ENCODE results near the gene SPATA45. TPM values are rescaled to one million over a fixed set of nuclear protein-coding genes. Genes with fewer than 3 reads are reported as not detected.

Gene SPATA45
- total and polyA plus RNA-seq, 4 donors: 0.28 TPM; not detected in 3

GRCh38 chr1:212822956-212823355, 24.5 kb downstream of the SPATA45 start:
- Histone ChIP-seq H3K4me1 (ENCODE audit: control insufficient read depth in 4 of 4, insufficient read depth in 4 of 4, low read length in 3 of 4) (no peaks in the 10 kb centered on the region), H3K4me3 (ENCODE audit: low read depth in 1 of 3, low read length in 3 of 3) (no peak overlapping the region), H3K27ac (ENCODE audit: low read depth in 1 of 2, low read length in 2 of 2) (no peak overlapping the region), H3K36me3 (ENCODE audit: control insufficient read depth in 4 of 4, insufficient read depth in 3 of 4, low read depth in 1 of 4, low read length in 3 of 4) (no peaks in the 10 kb centered on the region), H3K9ac (ENCODE audit: low read depth in 1 of 2, low read length in 2 of 2) (no peak overlapping the region), H3K9me3 (ENCODE audit: control insufficient read depth in 4 of 4, low read length in 3 of 4) (peaks cover 3 to 10% (median 8%) of the 10 kb centered on the region in 4 donors), H3K27me3 (ENCODE audit: control insufficient read depth in 4 of 4, insufficient read depth in 4 of 4, low read length in 3 of 4) (no peaks in the 10 kb centered on the region)
- TF ChIP-seq HNF4A (conservative IDR thresholded peaks at IDR 0.05) (no peak), HNF4G (IDR thresholded peaks at IDR 0.05) (no peak), CTCF (IDR thresholded peaks at IDR 0.05; ENCODE audit: low read depth, low read length, missing input control) (no peak), ATF3 (IDR thresholded peaks at IDR 0.05) (no peak), SP1 (IDR thresholded peaks at IDR 0.05) (no peak), ZBTB33 (IDR thresholded peaks at IDR 0.05) (no peak), MAX (IDR thresholded peaks at IDR 0.05) (no peak)
- 98% methylated on average over 3 of the region's 3 CpGs for WGBS
- no peak for DNase-seq (ENCODE audit: low spot score)

- TF ChIP-seq HNF4A (conservative IDR thresholded peaks at IDR 0.05): no peak
- TF ChIP-seq ATF3 (IDR thresholded peaks at IDR 0.05): no peak
- TF ChIP-seq GABPA (IDR thresholded peaks at IDR 0.05 in 1 of 2, conservative IDR thresholded peaks at IDR 0.05 in 1 of 2): no peak
- no peak overlapping the region for H3K9ac ChIP-seq (ENCODE audit: low read depth in 1 of 2, low read length in 2 of 2)
- 88% methylated on average over 2 of the region's 2 CpGs for WGBS
- H3K36me3 ChIP-seq (ENCODE audit: control insufficient read depth in 4 of 4, insufficient read depth in 3 of 4, low read depth in 1 of 4, low read length in 3 of 4): no peaks in the 10 kb centered on the region
- no peaks in the 10 kb centered on the region for H3K27me3 ChIP-seq (ENCODE audit: control insufficient read depth in 4 of 4, insufficient read depth in 4 of 4, low read length in 3 of 4)
- H3K9me3 ChIP-seq (ENCODE audit: control insufficient read depth in 4 of 4, low read length in 3 of 4): peaks cover 2 to 9% (median 5%) of the 10 kb centered on the region in 4 donors
- no peak for DNase-seq (ENCODE audit: low spot score)
- no peak overlapping the region for H3K4me3 ChIP-seq (ENCODE audit: low read depth in 1 of 3, low read length in 3 of 3)
- peaks cover 0 to 3% (median 0%) of the 10 kb centered on the region in 4 donors for H3K4me1 ChIP-seq (ENCODE audit: control insufficient read depth in 4 of 4, insufficient read depth in 4 of 4, low read length in 3 of 4)
- no peak overlapping the region for H3K27ac ChIP-seq (ENCODE audit: low read depth in 1 of 2, low read length in 2 of 2)
Observed at GRCh38 chr1:212820969-212821368, 26.5 kb downstream of the SPATA45 start.

GRCh38 chr1:212819726-212820125, 27.7 kb downstream of the SPATA45 start:
- no peak overlapping the region for H3K27ac ChIP-seq (ENCODE audit: low read depth in 1 of 2, low read length in 2 of 2)
- DNase-seq (ENCODE audit: low spot score): no peak
- no peaks in the 10 kb centered on the region for H3K36me3 ChIP-seq (ENCODE audit: control insufficient read depth in 4 of 4, insufficient read depth in 3 of 4, low read depth in 1 of 4, low read length in 3 of 4)
- H3K27me3 ChIP-seq (ENCODE audit: control insufficient read depth in 4 of 4, insufficient read depth in 4 of 4, low read length in 3 of 4): no peaks in the 10 kb centered on the region
- 43% methylated on average over 5 of the region's 5 CpGs for WGBS
- no peak overlapping the region for H3K9ac ChIP-seq (ENCODE audit: low read depth in 1 of 2, low read length in 2 of 2)
- no peak overlapping the region for H3K4me3 ChIP-seq (ENCODE audit: low read depth in 1 of 3, low read length in 3 of 3)
- no peaks in the 10 kb centered on the region for H3K9me3 ChIP-seq (ENCODE audit: control insufficient read depth in 4 of 4, low read length in 3 of 4)
- peaks cover 0 to 3% (median 0%) of the 10 kb centered on the region in 4 donors for H3K4me1 ChIP-seq (ENCODE audit: control insufficient read depth in 4 of 4, insufficient read depth in 4 of 4, low read length in 3 of 4)
- no peak for TF ChIP-seq NR2F2 (IDR thresholded peaks at IDR 0.05)
- no peak for TF ChIP-seq TAF1 (conservative IDR thresholded peaks at IDR 0.05)
- TF ChIP-seq EGR1 (IDR thresholded peaks at IDR 0.05; ENCODE audit: low read depth in 2 of 2): no peak
- TF ChIP-seq RAD21 (IDR thresholded peaks at IDR 0.05): no peak
- no peak for TF ChIP-seq SP1 (IDR thresholded peaks at IDR 0.05)
- no peak for TF ChIP-seq HNF4G (IDR thresholded peaks at IDR 0.05)
- TF ChIP-seq FOXA1 (IDR thresholded peaks at IDR 0.05): no peak
- TF ChIP-seq HNF4A (conservative IDR thresholded peaks at IDR 0.05): no peak
- TF ChIP-seq ATF3 (IDR thresholded peaks at IDR 0.05): no peak
- no peak for TF ChIP-seq ZBTB33 (IDR thresholded peaks at IDR 0.05)
- TF ChIP-seq YY1 (IDR thresholded peaks at IDR 0.05): no peak
- no peak for TF ChIP-seq JUND (IDR thresholded peaks at IDR 0.05)
- TF ChIP-seq MAX (IDR thresholded peaks at IDR 0.05): no peak
- no peak for TF ChIP-seq FOXA2 (IDR thresholded peaks at IDR 0.05)
- TF ChIP-seq RXRA (IDR thresholded peaks at IDR 0.05): no peak
- no peak for TF ChIP-seq CTCF (IDR thresholded peaks at IDR 0.05; ENCODE audit: low read depth, low read length, missing input control)
- TF ChIP-seq GABPA (IDR thresholded peaks at IDR 0.05 in 1 of 2, conservative IDR thresholded peaks at IDR 0.05 in 1 of 2): no peak

All from liver (tissue), 9 donors.